ENCODE data around the gene KPTN.

The KPTN gene

GRCh38 chr19:47507924-47508553, 24.0 kb upstream of the KPTN start:
- no peak for TF ChIP-seq CTCF (IDR thresholded peaks at IDR 0.05)
- H3K36me3 ChIP-seq = peaks cover 34% of the 10 kb centered on the region

GRCh38 chr19:47507012-47507411, 23.0 kb upstream of the KPTN start:
- TF ChIP-seq CTCF (IDR thresholded peaks at IDR 0.05) = no peak
- peaks cover 44% of the 10 kb centered on the region for H3K36me3 ChIP-seq
- H3K4me1 ChIP-seq (ENCODE audit: control insufficient read depth in 1 of 2, insufficient read depth in 1 of 2, low read depth in 1 of 2, low read length in 1 of 2) = peaks cover 8 to 12% of the 10 kb centered on the region in 2 experiments
- H3K9me3 ChIP-seq = no peaks in the 10 kb centered on the region
- no peak overlapping the region for H3K4me3 ChIP-seq (ENCODE audit: low read depth in 1 of 2, low read length in 1 of 2)
- no peaks in the 10 kb centered on the region for H3K27me3 ChIP-seq
- H3K27ac ChIP-seq = no peak overlapping the region

More at GRCh38 chr19:47507924-47508553, 24.0 kb upstream of the KPTN start:
- H3K9me3 ChIP-seq = no peaks in the 10 kb centered on the region
- H3K4me1 ChIP-seq (ENCODE audit: control insufficient read depth in 1 of 2, insufficient read depth in 1 of 2, low read depth in 1 of 2, low read length in 1 of 2) = peaks cover 19 to 23% of the 10 kb centered on the region in 2 experiments
- H3K27me3 ChIP-seq = no peaks in the 10 kb centered on the region
- H3K27ac ChIP-seq = no peak overlapping the region
- H3K4me3 ChIP-seq (ENCODE audit: low read depth in 1 of 2, low read length in 1 of 2) = no peak overlapping the region

GRCh38 chr19:47506459-47506858, 22.4 kb upstream of the KPTN start:
- peaks cover 49% of the 10 kb centered on the region for H3K36me3 ChIP-seq
- H3K9me3 ChIP-seq = no peaks in the 10 kb centered on the region
- no peak overlapping the region for H3K4me3 ChIP-seq (ENCODE audit: low read depth in 1 of 2, low read length in 1 of 2)
- TF ChIP-seq CTCF (IDR thresholded peaks at IDR 0.05) = no peak
- H3K27ac ChIP-seq = no peak overlapping the region
- H3K27me3 ChIP-seq = no peaks in the 10 kb centered on the region
- H3K4me1 ChIP-seq (ENCODE audit: control insufficient read depth in 1 of 2, insufficient read depth in 1 of 2, low read depth in 1 of 2, low read length in 1 of 2) = peaks cover 4 to 11% of the 10 kb centered on the region in 2 experiments

- Histone ChIP-seq H3K27ac (no peak overlapping the region), H3K4me1 (ENCODE audit: control insufficient read depth in 1 of 2, insufficient read depth in 1 of 2, low read depth in 1 of 2, low read length in 1 of 2) (peaks cover 3 to 8% of the 10 kb centered on the region in 2 experiments), H3K4me3 (ENCODE audit: low read depth in 1 of 2, low read length in 1 of 2) (no peak overlapping the region), H3K27me3 (no peaks in the 10 kb centered on the region), H3K9me3 (no peaks in the 10 kb centered on the region), H3K36me3 (peaks cover 55% of the 10 kb centered on the region)
- no peak for TF ChIP-seq CTCF (IDR thresholded peaks at IDR 0.05)
These were observed 21.5 kb upstream of the KPTN start for GRCh38 chr19:47505506-47505905.

- TF ChIP-seq CTCF (IDR thresholded peaks at IDR 0.05) = no peak
- no peaks in the 10 kb centered on the region for H3K27me3 ChIP-seq
- no peak overlapping the region for H3K27ac ChIP-seq
- peaks cover 72% of the 10 kb centered on the region for H3K36me3 ChIP-seq
- no peaks in the 10 kb centered on the region for H3K4me1 ChIP-seq (ENCODE audit: control insufficient read depth in 1 of 2, insufficient read depth in 1 of 2, low read depth in 1 of 2, low read length in 1 of 2)
- no peak overlapping the region for H3K4me3 ChIP-seq (ENCODE audit: low read depth in 1 of 2, low read length in 1 of 2)
- H3K9me3 ChIP-seq = no peaks in the 10 kb centered on the region
These were observed 19.8 kb upstream of the KPTN start for GRCh38 chr19:47503826-47504150.

All from neutrophil (primary cell).